HG03442 (cell line): ENCODE measurements around the gene RTKN.
A peak's percentile ranks its signal among the peaks of the same experiment; 100 is the strongest.
"Not testable (repeated sequence)": the region's sequence is repeated elsewhere in the genome, so short reads cannot be mapped to it uniquely, and the experiment has no call there.

Experiments used
- ATAC-seq: cut with Tn5 transposase; IDR thresholded peaks from one replicate; pipeline ENCODE4 v1.9.1; 2021; ENCODE audit warnings: mild to moderate bottlenecking, moderate library complexity; ENCODE audit not compliant: unreplicated experiment

RTKN gene

GRCh38 chr2:74462054-74462785 lies 20.5 kb upstream of the RTKN start:
- ATAC-seq: no peak

- ATAC-seq: no peak
Observed at GRCh38 chr2:74461187-74462053, 19.7 kb upstream of the RTKN start.

- ATAC-seq: not testable (repeated sequence)
Observed at GRCh38 chr2:74460187-74460586, 18.4 kb upstream of the RTKN start.

DNA sequence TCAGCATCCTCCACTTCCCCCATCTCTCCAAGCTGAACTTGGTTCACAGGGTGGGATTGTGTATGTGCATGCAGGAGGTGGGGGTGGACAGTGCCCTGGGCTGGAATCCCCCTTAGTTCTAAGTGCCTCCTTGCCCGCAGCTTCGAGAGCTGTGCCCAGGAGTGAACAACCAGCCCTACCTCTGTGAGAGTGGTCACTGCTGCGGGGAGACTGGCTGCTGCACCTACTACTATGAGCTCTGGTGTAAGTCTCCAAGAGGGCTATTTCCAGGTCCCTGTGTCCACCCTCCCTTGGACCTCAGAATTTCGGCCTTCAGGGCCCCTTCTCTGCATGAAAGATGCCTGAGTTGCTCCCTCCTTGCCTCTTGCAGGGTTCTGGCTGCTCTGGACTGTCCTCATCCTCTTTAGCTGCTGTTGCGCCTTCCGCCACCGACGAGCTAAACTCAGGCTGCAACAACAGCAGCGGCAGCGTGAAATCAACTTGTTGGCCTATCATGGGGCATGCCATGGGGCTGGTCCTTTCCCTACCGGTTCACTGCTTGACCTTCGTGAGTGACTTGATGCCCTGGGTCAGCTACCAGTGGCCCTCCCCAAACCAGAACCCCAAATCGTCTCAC lies 17.9 kb upstream of the RTKN start:
- not testable (repeated sequence) for ATAC-seq

GRCh38 chr2:74458938-74459363 lies 17.2 kb upstream of the RTKN start:
- no peak for ATAC-seq

- ATAC-seq: peak; percentile 80
Observed at GRCh38 chr2:74458132-74458937, 16.6 kb upstream of the RTKN start, which contains the start of gene WBP1. TSS of gene WBP1 (plus strand) at chr2:74458438. CDS start at chr2:74458603, 165 bp downstream.

DNA sequence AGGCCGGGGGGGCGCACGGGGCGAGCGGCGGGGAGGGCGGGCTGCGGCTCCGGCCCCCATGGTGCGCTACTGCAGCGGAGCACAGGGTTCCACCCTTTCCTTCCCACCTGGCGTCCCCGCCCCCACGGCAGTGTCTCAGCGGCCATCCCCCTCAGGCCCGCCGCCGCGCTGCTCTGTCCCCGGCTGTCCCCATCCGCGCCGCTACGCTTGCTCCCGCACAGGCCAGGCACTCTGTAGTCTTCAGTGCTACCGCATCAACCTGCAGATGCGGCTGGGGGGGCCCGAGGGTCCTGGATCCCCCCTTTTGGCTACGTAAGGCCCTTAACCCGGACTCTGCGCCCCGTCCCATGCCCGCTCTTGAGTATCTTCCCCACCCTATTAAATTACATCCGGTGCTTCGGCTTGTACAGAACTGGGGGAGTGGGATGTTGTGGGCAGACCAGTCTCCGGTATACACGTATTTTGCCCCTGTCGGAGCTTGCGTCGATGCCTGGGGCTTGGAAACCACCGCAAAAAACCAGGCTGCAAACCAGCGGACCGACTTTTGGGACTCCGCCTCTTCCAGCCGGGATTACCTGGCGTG lies 15.9 kb upstream of the RTKN start:
- ATAC-seq: peak; percentile 25

- no peak for ATAC-seq
Observed at GRCh38 chr2:74457129-74457548, 15.4 kb upstream of the RTKN start.

DNA sequence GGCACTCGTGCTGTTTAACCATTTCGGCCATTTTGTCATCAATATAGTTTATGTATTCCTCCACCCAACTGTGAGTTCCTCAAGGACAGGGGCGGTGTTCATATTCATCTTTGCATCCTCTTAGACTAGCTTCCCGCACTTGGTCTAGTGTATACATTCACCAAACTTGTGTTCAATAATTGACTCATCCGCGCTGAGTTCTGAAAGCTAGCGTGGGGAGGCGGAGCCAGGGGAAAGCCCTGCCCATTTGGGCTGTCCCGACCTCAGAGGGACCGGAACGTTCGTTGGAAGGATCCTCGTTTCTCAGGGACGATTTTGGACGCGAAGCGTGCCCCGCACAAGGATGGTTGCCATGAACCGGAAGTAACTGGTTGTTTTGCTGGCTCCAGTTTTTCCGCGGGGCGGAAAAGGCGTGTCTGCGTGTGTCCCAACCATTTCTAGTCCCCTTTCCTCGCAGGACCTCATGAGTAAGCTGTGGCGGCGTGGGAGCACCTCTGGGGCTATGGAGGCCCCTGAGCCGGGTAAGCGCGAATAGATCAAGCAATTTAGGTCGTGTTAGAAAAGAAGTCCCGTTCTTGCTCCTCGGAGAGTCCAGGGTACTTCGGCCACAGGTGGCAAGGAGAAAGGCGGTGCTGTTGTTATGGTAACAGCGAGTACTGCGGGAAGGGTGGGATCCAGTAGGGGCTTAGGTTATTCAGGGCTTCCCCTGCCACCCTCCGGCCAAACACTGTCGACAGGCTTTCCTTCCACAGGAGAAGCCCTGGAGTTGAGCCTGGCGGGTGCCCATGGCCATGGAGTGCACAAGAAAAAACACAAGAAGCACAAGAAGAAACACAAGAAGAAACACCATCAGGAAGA lies 13.1 kb upstream of the RTKN start, which contains the start of gene INO80B:
TSS of gene INO80B (plus strand) at position 434 of the 858 bp plus-strand sequence. CDS start at position 464, 30 bp downstream.
- peak; percentile 41 for ATAC-seq

- ATAC-seq: no peak
Observed at GRCh38 chr2:74450570-74451190, 8.9 kb upstream of the RTKN start.

GRCh38 chr2:74448771-74449170 lies 7.0 kb upstream of the RTKN start:
- ATAC-seq: no peak

DNA sequence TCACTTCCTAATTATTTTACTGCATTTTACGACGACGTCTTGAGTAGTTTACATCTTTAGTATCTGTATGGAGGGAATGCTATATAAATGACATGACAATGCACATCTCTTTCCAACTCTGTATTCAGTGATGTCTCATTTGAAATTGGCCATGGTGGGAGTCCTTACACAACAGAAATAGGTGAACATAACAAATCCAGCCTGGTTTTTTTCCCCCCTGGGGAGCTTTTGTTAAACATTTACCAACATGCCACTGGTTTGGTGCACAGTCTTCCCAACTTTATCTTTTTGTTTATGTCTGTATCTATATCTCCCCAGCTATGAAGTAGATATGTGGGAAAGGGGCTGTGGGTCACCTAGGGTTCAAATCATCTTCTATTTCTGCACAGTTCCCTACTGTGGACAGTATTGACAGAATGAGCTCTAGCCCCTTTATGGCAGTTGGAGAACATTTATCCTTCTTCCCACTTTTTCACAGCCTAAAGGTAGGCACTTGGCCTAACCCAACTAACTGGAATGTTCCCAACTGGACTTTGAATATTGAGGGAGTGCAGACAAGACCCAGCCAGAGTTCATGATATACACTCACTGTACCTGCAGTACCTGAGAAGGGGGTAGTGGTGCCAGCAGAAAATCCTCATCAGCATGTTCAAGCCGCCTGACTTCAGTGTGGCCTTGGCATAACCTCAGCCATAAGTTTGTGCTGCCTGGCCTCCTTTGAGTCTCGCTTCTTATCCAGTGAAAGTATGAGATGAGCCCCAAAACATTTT lies 5.7 kb upstream of the RTKN start:
- no peak for ATAC-seq

DNA sequence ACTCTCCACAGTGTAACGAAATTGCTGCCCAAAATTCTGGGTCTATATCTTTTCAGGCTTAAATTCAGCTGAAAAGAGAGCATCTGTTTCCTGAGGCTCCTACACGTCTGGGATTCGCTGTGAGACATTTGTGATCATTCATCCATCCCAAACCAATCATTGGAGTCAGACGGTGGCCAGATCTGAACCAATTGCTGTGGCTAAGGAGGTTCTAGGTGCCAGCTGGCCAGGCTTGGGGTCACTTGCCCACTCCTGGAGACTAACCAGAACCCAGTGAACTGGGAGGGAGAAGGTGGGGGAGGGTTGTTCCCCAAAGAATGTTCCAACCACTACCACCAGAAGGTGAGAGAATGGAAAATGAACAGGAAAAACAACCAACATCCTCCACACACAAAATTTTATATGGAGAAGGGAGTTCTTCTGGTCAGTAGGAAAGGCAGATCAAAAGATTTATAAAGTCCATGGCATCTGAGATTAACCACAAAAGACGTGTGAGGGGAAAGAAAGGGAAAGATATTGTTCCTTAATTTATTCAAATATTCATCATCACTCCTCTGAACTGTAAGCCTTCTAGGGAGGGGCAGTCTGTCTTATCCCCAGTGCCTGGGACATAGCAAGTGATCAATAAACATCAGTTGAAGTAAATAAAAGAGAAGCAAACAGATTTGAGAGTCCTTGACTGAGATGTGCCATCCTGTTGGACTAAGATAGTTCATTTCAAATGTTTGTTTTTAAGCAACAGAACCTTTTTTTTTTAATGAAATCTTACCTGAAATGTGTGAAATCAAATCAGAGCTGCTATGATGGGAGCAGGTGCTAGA lies 3.0 kb upstream of the RTKN start:
- no peak for ATAC-seq

DNA sequence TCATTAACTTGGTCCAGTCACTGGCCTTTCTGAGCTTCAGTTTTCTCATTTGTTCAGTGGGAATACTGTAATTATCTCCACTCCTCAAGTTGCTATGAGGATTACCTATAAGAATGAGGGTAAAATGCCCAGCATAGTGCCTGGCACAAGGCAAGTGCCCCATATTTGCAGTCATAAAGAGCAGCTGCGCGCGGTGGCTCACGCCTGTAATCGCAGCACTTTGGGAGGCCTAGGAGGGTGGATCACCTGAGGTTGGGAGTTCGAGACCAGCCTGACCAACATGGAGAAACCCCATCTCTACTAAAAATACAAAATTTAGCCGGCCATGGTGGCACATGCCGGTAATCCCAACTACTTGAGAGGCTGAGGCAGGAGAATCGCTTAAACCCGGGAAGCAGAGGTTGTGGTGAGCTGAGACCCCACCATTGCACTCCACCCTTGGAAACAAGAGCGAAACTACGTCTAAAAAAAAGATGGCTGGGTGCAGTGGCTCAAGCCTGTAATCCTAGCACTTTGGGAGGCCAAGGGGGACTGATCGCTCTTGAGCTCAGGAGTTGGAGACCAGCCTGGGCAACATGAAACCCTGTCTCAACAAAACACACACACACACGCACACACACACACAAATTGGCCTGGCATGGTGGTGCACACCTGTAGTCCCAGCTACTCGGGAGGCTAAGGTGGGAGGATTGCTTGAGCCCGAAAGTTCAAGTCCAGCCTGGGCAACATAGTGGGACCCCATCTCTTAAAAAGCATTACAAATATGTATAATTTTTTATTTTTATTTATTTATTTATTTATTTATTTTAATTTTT lies 953 bp upstream of the RTKN start:
- not testable (repeated sequence) for ATAC-seq

GRCh38 chr2:74441170-74441689 lies 507 bp downstream of the RTKN start:
- ATAC-seq: no peak
